DOHH2 (cell line): ENCODE results near the gene PPP2R2B.

Experiments used
- H3F3A ChIP-seq: fragments of 200-600 bp; sonication (generic), shearing (Covaris generic); 2 replicates; pipeline ENCODE4 v1.6.0; 2016; ENCODE audit warnings: antibody characterized with exemption, mild to moderate bottlenecking; ENCODE audit not compliant: control insufficient read depth, insufficient read depth
- H3K27ac ChIP-seq: fragments of 200-600 bp; sonication (generic); 2 replicates; pipeline ENCODE4 v1.5.1; 2014; ENCODE audit warnings: low read depth, mild to moderate bottlenecking, low read length, moderate library complexity
- H3K27me3 ChIP-seq: fragments of 200-600 bp; sonication (generic); 2 replicates; pipeline ENCODE4 v1.6.1; 2014; ENCODE audit warnings: mild to moderate bottlenecking, low read length, mixed read lengths; ENCODE audit not compliant: control insufficient read depth
- H3K36me3 ChIP-seq: fragments of 200-600 bp; sonication (generic); 2 replicates; pipeline ENCODE4 v1.6.1; 2014; ENCODE audit warnings: mild to moderate bottlenecking, low read length, moderate library complexity, mixed read lengths; ENCODE audit not compliant: control insufficient read depth
- H3K4me1 ChIP-seq: fragments of 200-600 bp; sonication (generic); 2 replicates; pipeline ENCODE4 v1.6.1; 2014; ENCODE audit warnings: mild to moderate bottlenecking, low read length, mixed read lengths; ENCODE audit not compliant: control insufficient read depth
- H3K4me2 ChIP-seq: fragments of 200-600 bp; sonication (generic); 2 replicates; pipeline ENCODE4 v1.6.0; 2014; ENCODE audit warnings: mild to moderate bottlenecking, low read length, moderate library complexity
- H3K4me3 ChIP-seq: fragments of 200-600 bp; sonication (generic); 2 replicates; pipeline ENCODE4 v1.5.1; 2014; ENCODE audit warnings: mild to moderate bottlenecking, low read length, mixed read lengths
- H3K79me2 ChIP-seq: fragments of 200-600 bp; sonication (generic); 2 replicates; pipeline ENCODE4 v1.6.1; 2014; ENCODE audit warnings: mild to moderate bottlenecking, low read length, mixed read lengths; ENCODE audit not compliant: control insufficient read depth
- H3K9me2 ChIP-seq: fragments of 200-600 bp; sonication (generic); replicated peaks from 2 replicates; pipeline ENCODE4 v1.6.1; 2014; ENCODE audit warnings: mild to moderate bottlenecking, low read length, mixed read lengths; ENCODE audit not compliant: control insufficient read depth
- H3K9me3 ChIP-seq: fragments of 200-600 bp; sonication (generic); 2 replicates; pipeline ENCODE4 v1.6.1; 2014; ENCODE audit warnings: antibody characterized with exemption, low read length, mixed read lengths; ENCODE audit not compliant: control insufficient read depth, insufficient read depth
- H4K20me1 ChIP-seq: fragments of 200-600 bp; sonication (generic); 2 replicates; pipeline ENCODE4 v1.6.0; 2014; ENCODE audit warnings: low read depth, mild to moderate bottlenecking, antibody characterized with exemption, low read length, moderate library complexity; ENCODE audit not compliant: control insufficient read depth, insufficient read depth
- CTCF ChIP-seq: fragments of 200-600 bp; sonication (generic); IDR thresholded peaks from one replicate; pipeline ENCODE4 v1.5.1; 2014; ENCODE audit warnings: antibody characterized with exemption, mild to moderate bottlenecking, low read depth, low read length; ENCODE audit not compliant: poor library complexity, severe bottlenecking
- EZH2phosphoT487 ChIP-seq: fragments of 200-600 bp; sonication (generic); IDR thresholded peaks from 2 replicates; pipeline ENCODE4 v1.6.1; 2017; ENCODE audit warnings: borderline replicate concordance, mild to moderate bottlenecking, antibody characterized with exemption, low read length, moderate library complexity, mixed read lengths

PPP2R2B gene

GRCh38 chr5:146580237-146580636 is 298.3 kb downstream of the PPP2R2B start:
- Histone ChIP-seq H3K27me3 (peaks cover 9% of the 10 kb centered on the region; the same call in 1 of the 2 replicates), H3K9me2 (no peaks in the 10 kb centered on the region), H4K20me1 (no peaks in the 10 kb centered on the region), H3F3A (no peaks in the 10 kb centered on the region), H3K79me2 (no peaks in the 10 kb centered on the region), H3K9me3 (peaks cover 4% of the 10 kb centered on the region; the same call in 1 of the 2 replicates), H3K4me1 (no peaks in the 10 kb centered on the region), H3K4me2 (no peak overlapping the region), H3K27ac (no peak overlapping the region), H3K36me3 (no peaks in the 10 kb centered on the region), H3K4me3 (no peak overlapping the region)
- TF ChIP-seq CTCF (no peak), EZH2phosphoT487 (no peak)

GRCh38 chr5:146574713-146575112 is 303.8 kb downstream of the PPP2R2B start:
- Histone ChIP-seq H3K4me3 (no peak overlapping the region), H3K4me2 (no peak overlapping the region), H3K9me3 (peaks cover 4% of the 10 kb centered on the region; the same call in 1 of the 2 replicates), H3K36me3 (no peaks in the 10 kb centered on the region), H3F3A (no peaks in the 10 kb centered on the region), H3K4me1 (no peaks in the 10 kb centered on the region), H3K79me2 (no peaks in the 10 kb centered on the region), H3K27me3 (no peaks in the 10 kb centered on the region), H3K9me2 (no peaks in the 10 kb centered on the region), H3K27ac (no peak overlapping the region), H4K20me1 (no peaks in the 10 kb centered on the region)
- TF ChIP-seq EZH2phosphoT487 (no peak), CTCF (no peak)

- Histone ChIP-seq H3K36me3 (no peaks in the 10 kb centered on the region), H3K4me3 (no peak overlapping the region), H3K9me3 (no peaks in the 10 kb centered on the region), H3K27me3 (no peaks in the 10 kb centered on the region), H3K9me2 (no peaks in the 10 kb centered on the region), H3K4me2 (no peak overlapping the region), H4K20me1 (no peaks in the 10 kb centered on the region), H3F3A (no peaks in the 10 kb centered on the region), H3K4me1 (no peaks in the 10 kb centered on the region), H3K79me2 (no peaks in the 10 kb centered on the region), H3K27ac (no peak overlapping the region)
- no peak for TF ChIP-seq EZH2phosphoT487
- no peak for TF ChIP-seq CTCF
These were observed 310.4 kb downstream of the PPP2R2B start for GRCh38 chr5:146568161-146568560.
